SK-N-SH treated with all-trans-retinoic acid at 6 μM for 48 hours (cell line): ENCODE measurements around the gene SPATS2.

Experiments used
- ARNTL ChIP-seq: fragments of 450-650 bp; formaldehyde crosslinking; IDR thresholded peaks from 2 replicates; pipeline ENCODE4 v1.5.0; 2020; ENCODE audit warnings: low read depth, mild to moderate bottlenecking, moderate library complexity, borderline replicate concordance
- BACH2 ChIP-seq: fragments of 250-450 bp; sonication (Bioruptor Pico); IDR thresholded peaks from 2 replicates; pipeline ENCODE4 v1.9.0; 2021; ENCODE audit warnings: mild to moderate bottlenecking, borderline replicate concordance
- CSDC2 ChIP-seq: fragments of 250-450 bp; sonication (Bioruptor Pico); IDR thresholded peaks from 2 replicates; pipeline ENCODE4 v1.5.0; 2020; ENCODE audit warnings: mild to moderate bottlenecking, moderate library complexity
- GLIS3 ChIP-seq: fragments of 250-450 bp; sonication (Bioruptor Pico); IDR thresholded peaks from 2 replicates; pipeline ENCODE4 v1.5.0; 2020; ENCODE audit warnings: mild to moderate bottlenecking, moderate library complexity
- RARB ChIP-seq: fragments of 250-450 bp; sonication (Bioruptor Pico); IDR thresholded peaks from 2 replicates; pipeline ENCODE4 v1.8.0; 2021; ENCODE audit warnings: mild to moderate bottlenecking, moderate library complexity
- TOX ChIP-seq: fragments of 250-450 bp; sonication (Bioruptor Pico); IDR thresholded peaks from 2 replicates; pipeline ENCODE4 v1.8.0; 2021; ENCODE audit warnings: mild to moderate bottlenecking, moderate library complexity, borderline replicate concordance
- ZC3H10 ChIP-seq: fragments of 250-450 bp; sonication (Bioruptor Pico); IDR thresholded peaks from 2 replicates; pipeline ENCODE4 v1.5.1; 2021; ENCODE audit warnings: mild to moderate bottlenecking, moderate library complexity
- ZFP3 ChIP-seq: fragments of 250-450 bp; sonication (Bioruptor Pico); IDR thresholded peaks from 2 replicates; pipeline ENCODE4 v1.5.0; 2020; ENCODE audit warnings: mild to moderate bottlenecking, moderate library complexity
- ZFP30 ChIP-seq: fragments of 450-650 bp; formaldehyde crosslinking; IDR thresholded peaks from 2 replicates; pipeline ENCODE4 v1.5.0; 2022; ENCODE audit warnings: mild to moderate bottlenecking, moderate library complexity
- ZNF8 ChIP-seq: fragments of 450-650 bp; formaldehyde crosslinking; IDR thresholded peaks from 2 replicates; pipeline ENCODE4 v1.5.0; 2020; ENCODE audit warnings: mild to moderate bottlenecking, moderate library complexity
- TF ChIP-seq, protein P1 (sequence below): fragments of 250-450 bp; sonication (Bioruptor Pico); IDR thresholded peaks from 2 replicates; pipeline ENCODE4 v1.5.0; 2020; ENCODE audit warnings: mild to moderate bottlenecking, moderate library complexity
- TF ChIP-seq, protein P2 (sequence below): fragments of 250-450 bp; sonication (Bioruptor Pico); IDR thresholded peaks from 2 replicates; pipeline ENCODE4 v1.8.0; 2020; ENCODE audit warnings: mild to moderate bottlenecking, moderate library complexity, borderline replicate concordance
- TF ChIP-seq, protein P3 (sequence below): fragments of 250-450 bp; sonication (Bioruptor Pico); IDR thresholded peaks from 2 replicates; pipeline ENCODE4 v1.5.1; 2020; ENCODE audit warnings: low read depth, mild to moderate bottlenecking, moderate library complexity
- TF ChIP-seq, protein P4 (sequence below): fragments of 250-450 bp; sonication (Bioruptor Pico); IDR thresholded peaks from 2 replicates; pipeline ENCODE4 v1.5.1; 2021; ENCODE audit warnings: mild to moderate bottlenecking, moderate library complexity

DNA sequence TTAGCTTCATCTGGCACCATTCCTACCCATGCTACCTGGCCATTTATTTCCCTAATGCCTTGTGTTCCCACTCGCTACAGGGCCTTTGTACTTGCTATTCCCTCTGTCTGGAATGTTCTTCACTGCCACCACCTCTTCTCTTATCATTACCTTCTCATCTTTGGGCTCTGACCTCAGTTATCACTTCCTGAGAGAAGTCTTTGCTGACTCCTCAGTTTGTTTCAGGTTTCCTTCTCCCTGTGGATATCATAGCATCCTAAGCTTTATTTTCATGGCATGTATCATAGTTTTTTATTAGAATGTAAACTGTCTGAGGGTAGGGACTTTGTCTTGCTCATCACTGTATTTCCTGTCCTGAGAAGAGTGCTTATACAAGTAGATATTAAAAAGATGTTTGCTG lies 29.7 kb downstream of the SPATS2 start:
- TF ChIP-seq, protein P1, sequence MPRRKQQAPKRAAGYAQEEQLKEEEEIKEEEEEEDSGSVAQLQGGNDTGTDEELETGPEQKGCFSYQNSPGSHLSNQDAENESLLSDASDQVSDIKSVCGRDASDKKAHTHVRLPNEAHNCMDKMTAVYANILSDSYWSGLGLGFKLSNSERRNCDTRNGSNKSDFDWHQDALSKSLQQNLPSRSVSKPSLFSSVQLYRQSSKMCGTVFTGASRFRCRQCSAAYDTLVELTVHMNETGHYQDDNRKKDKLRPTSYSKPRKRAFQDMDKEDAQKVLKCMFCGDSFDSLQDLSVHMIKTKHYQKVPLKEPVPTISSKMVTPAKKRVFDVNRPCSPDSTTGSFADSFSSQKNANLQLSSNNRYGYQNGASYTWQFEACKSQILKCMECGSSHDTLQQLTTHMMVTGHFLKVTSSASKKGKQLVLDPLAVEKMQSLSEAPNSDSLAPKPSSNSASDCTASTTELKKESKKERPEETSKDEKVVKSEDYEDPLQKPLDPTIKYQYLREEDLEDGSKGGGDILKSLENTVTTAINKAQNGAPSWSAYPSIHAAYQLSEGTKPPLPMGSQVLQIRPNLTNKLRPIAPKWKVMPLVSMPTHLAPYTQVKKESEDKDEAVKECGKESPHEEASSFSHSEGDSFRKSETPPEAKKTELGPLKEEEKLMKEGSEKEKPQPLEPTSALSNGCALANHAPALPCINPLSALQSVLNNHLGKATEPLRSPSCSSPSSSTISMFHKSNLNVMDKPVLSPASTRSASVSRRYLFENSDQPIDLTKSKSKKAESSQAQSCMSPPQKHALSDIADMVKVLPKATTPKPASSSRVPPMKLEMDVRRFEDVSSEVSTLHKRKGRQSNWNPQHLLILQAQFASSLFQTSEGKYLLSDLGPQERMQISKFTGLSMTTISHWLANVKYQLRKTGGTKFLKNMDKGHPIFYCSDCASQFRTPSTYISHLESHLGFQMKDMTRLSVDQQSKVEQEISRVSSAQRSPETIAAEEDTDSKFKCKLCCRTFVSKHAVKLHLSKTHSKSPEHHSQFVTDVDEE (CRISPR knock-in tag): no peak
- TF ChIP-seq ZC3H10 (CRISPR knock-in tag) (no peak), RARB (CRISPR knock-in tag) (no peak), ZNF8 (CRISPR knock-in tag) (no peak), BACH2 (no peak), ARNTL (no peak), TOX (no peak), ZFP3 (no peak), GLIS3 (CRISPR knock-in tag) (no peak), ZFP30 (CRISPR knock-in tag) (no peak), CSDC2 (CRISPR knock-in tag) (no peak)
- TF ChIP-seq, protein P2, sequence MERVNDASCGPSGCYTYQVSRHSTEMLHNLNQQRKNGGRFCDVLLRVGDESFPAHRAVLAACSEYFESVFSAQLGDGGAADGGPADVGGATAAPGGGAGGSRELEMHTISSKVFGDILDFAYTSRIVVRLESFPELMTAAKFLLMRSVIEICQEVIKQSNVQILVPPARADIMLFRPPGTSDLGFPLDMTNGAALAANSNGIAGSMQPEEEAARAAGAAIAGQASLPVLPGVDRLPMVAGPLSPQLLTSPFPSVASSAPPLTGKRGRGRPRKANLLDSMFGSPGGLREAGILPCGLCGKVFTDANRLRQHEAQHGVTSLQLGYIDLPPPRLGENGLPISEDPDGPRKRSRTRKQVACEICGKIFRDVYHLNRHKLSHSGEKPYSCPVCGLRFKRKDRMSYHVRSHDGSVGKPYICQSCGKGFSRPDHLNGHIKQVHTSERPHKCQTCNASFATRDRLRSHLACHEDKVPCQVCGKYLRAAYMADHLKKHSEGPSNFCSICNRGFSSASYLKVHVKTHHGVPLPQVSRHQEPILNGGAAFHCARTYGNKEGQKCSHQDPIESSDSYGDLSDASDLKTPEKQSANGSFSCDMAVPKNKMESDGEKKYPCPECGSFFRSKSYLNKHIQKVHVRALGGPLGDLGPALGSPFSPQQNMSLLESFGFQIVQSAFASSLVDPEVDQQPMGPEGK (CRISPR knock-in tag): no peak
- TF ChIP-seq, protein P3, sequence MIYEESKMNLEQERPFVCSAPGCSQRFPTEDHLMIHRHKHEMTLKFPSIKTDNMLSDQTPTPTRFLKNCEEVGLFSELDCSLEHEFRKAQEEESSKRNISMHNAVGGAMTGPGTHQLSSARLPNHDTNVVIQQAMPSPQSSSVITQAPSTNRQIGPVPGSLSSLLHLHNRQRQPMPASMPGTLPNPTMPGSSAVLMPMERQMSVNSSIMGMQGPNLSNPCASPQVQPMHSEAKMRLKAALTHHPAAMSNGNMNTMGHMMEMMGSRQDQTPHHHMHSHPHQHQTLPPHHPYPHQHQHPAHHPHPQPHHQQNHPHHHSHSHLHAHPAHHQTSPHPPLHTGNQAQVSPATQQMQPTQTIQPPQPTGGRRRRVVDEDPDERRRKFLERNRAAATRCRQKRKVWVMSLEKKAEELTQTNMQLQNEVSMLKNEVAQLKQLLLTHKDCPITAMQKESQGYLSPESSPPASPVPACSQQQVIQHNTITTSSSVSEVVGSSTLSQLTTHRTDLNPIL: no peak
- TF ChIP-seq, protein P4, sequence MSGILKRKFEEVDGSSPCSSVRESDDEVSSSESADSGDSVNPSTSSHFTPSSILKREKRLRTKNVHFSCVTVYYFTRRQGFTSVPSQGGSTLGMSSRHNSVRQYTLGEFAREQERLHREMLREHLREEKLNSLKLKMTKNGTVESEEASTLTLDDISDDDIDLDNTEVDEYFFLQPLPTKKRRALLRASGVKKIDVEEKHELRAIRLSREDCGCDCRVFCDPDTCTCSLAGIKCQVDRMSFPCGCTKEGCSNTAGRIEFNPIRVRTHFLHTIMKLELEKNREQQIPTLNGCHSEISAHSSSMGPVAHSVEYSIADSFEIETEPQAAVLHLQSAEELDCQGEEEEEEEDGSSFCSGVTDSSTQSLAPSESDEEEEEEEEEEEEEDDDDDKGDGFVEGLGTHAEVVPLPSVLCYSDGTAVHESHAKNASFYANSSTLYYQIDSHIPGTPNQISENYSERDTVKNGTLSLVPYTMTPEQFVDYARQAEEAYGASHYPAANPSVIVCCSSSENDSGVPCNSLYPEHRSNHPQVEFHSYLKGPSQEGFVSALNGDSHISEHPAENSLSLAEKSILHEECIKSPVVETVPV (CRISPR knock-in tag): no peak
